Effector memory CD8-positive, alpha-beta T cell (primary cell): ENCODE data around the gene PLA1A.
"Not testable (repeated sequence)": the region's sequence is repeated elsewhere in the genome, so short reads cannot be mapped to it uniquely, and the experiment has no call there.

Source experiments
- ATAC-seq: fragments of 150-1000 bp; cut with Tn5 transposase; replicated peaks from 2 replicates; pipeline ENCODE4 v1.10.0; 2021; ENCODE audit warnings: mild to moderate bottlenecking, moderate library complexity
- DNase-seq, 3 experiments: peaks; one replicate each; pipeline ENCODE4 v3.0.0; 2021
- H3K27ac Mint-ChIP-seq, 2 donors: one replicate each; pipeline ENCODE4 v1.8.0; 2022; ENCODE audit warnings: mild to moderate bottlenecking in 2 of 2, mixed read lengths in 2 of 2, moderate library complexity in 2 of 2
- H3K27me3 Mint-ChIP-seq, 2 donors: one replicate each; pipeline ENCODE4 v1.8.0; 2022; ENCODE audit warnings: mixed read lengths in 2 of 2
- H3K36me3 Mint-ChIP-seq: one replicate; pipeline ENCODE4 v1.8.0; 2022; ENCODE audit warnings: mild to moderate bottlenecking, moderate library complexity, mixed read lengths; ENCODE audit not compliant: insufficient read depth
- H3K4me1 Mint-ChIP-seq, 2 donors: one replicate each; pipeline ENCODE4 v1.8.0; 2022; ENCODE audit warnings: low read depth in 2 of 2, mixed read lengths in 2 of 2
- H3K4me3 Mint-ChIP-seq, 2 donors: one replicate each; pipeline ENCODE4 v1.8.0; 2022; ENCODE audit warnings: mild to moderate bottlenecking in 2 of 2, mixed read lengths in 2 of 2, moderate library complexity in 2 of 2
- H3K9me3 Mint-ChIP-seq, 2 donors: one replicate each; pipeline ENCODE4 v1.8.0; 2022; ENCODE audit warnings: mixed read lengths in 2 of 2

Gene PLA1A

GRCh38 chr3:119586733-119587172, 10.9 kb upstream of the PLA1A start:
- Mint-ChIP-seq H3K36me3 (peaks cover 3% of the 10 kb centered on the region), H3K27ac (no peak overlapping the region), H3K9me3 (no peaks in the 10 kb centered on the region), H3K27me3 (peaks cover 0 to 16% of the 10 kb centered on the region in 2 donors), H3K4me1 (peaks cover 0 to 3% of the 10 kb centered on the region in 2 donors), H3K4me3 (no peak overlapping the region)
- no peak for ATAC-seq
- no peak for DNase-seq

GRCh38 chr3:119588112-119588511, 9.6 kb upstream of the PLA1A start:
- ATAC-seq (no peak), DNase-seq (no peak)
- H3K36me3 Mint-ChIP-seq = no peaks in the 10 kb centered on the region
- H3K4me1 Mint-ChIP-seq = no peaks in the 10 kb centered on the region
- peaks cover 0 to 16% of the 10 kb centered on the region in 2 donors for H3K27me3 Mint-ChIP-seq
- H3K27ac Mint-ChIP-seq = no peak overlapping the region
- no peak overlapping the region for H3K4me3 Mint-ChIP-seq
- no peaks in the 10 kb centered on the region for H3K9me3 Mint-ChIP-seq

GRCh38 chr3:119589102-119589773, 8.4 kb upstream of the PLA1A start:
- no peak for DNase-seq
- H3K9me3 Mint-ChIP-seq = no peaks in the 10 kb centered on the region
- peaks cover 0 to 24% of the 10 kb centered on the region in 2 donors for H3K27me3 Mint-ChIP-seq
- no peaks in the 10 kb centered on the region for H3K4me1 Mint-ChIP-seq
- ATAC-seq = no peak
- no peak overlapping the region for H3K4me3 Mint-ChIP-seq
- no peaks in the 10 kb centered on the region for H3K36me3 Mint-ChIP-seq
- H3K27ac Mint-ChIP-seq = no peak overlapping the region

- no peaks in the 10 kb centered on the region for H3K36me3 Mint-ChIP-seq
Measured at GRCh38 chr3:119590706-119591105, 7.0 kb upstream of the PLA1A start.

GRCh38 chr3:119592861-119593260, 4.8 kb upstream of the PLA1A start:
- Mint-ChIP-seq H3K4me1 (no peaks in the 10 kb centered on the region), H3K36me3 (no peaks in the 10 kb centered on the region), H3K27ac (no peak overlapping the region), H3K27me3 (peaks cover 0 to 24% of the 10 kb centered on the region in 2 donors), H3K9me3 (no peaks in the 10 kb centered on the region), H3K4me3 (no peak overlapping the region)
- DNase-seq (no peak), ATAC-seq (no peak)

More at GRCh38 chr3:119590706-119591105, 7.0 kb upstream of the PLA1A start:
- Mint-ChIP-seq H3K27me3 (peaks cover 0 to 24% of the 10 kb centered on the region in 2 donors), H3K9me3 (no peaks in the 10 kb centered on the region), H3K27ac (no peak overlapping the region), H3K4me3 (no peak overlapping the region), H3K4me1 (no peaks in the 10 kb centered on the region)
- DNase-seq = no peak
- no peak for ATAC-seq

GRCh38 chr3:119594066-119594465, 3.6 kb upstream of the PLA1A start:
- ATAC-seq (no peak), DNase-seq (no peak)
- H3K9me3 Mint-ChIP-seq = no peaks in the 10 kb centered on the region
- no peaks in the 10 kb centered on the region for H3K36me3 Mint-ChIP-seq
- H3K4me3 Mint-ChIP-seq = no peak overlapping the region
- no peak overlapping the region for H3K27ac Mint-ChIP-seq
- H3K4me1 Mint-ChIP-seq = no peaks in the 10 kb centered on the region
- peaks cover 0 to 23% of the 10 kb centered on the region in 2 donors for H3K27me3 Mint-ChIP-seq

GRCh38 chr3:119594929-119595328, 2.8 kb upstream of the PLA1A start:
- not testable (repeated sequence) for DNase-seq, H3K4me3 Mint-ChIP-seq, ATAC-seq, H3K36me3 Mint-ChIP-seq, H3K4me1 Mint-ChIP-seq, H3K9me3 Mint-ChIP-seq, H3K27ac Mint-ChIP-seq
- H3K27me3 Mint-ChIP-seq = peaks cover 0 to 14% of the 10 kb centered on the region in 2 donors

- no peak overlapping the region for H3K4me3 Mint-ChIP-seq
- DNase-seq (no peak), ATAC-seq (no peak)
- H3K36me3 Mint-ChIP-seq = no peaks in the 10 kb centered on the region
- no peaks in the 10 kb centered on the region for H3K4me1 Mint-ChIP-seq
- no peaks in the 10 kb centered on the region for H3K9me3 Mint-ChIP-seq
- no peak overlapping the region for H3K27ac Mint-ChIP-seq
- H3K27me3 Mint-ChIP-seq = peaks cover 0 to 8% of the 10 kb centered on the region in 2 donors
Measured at GRCh38 chr3:119595639-119596334, 1.9 kb upstream of the PLA1A start.

GRCh38 chr3:119596398-119596797, 1.3 kb upstream of the PLA1A start:
- no peak overlapping the region for H3K4me3 Mint-ChIP-seq
- peaks cover 0 to 8% of the 10 kb centered on the region in 2 donors for H3K27me3 Mint-ChIP-seq
- H3K4me1 Mint-ChIP-seq = no peaks in the 10 kb centered on the region

GRCh38 chr3:119598410-119599098, 869 bp downstream of the PLA1A start:
- DNase-seq = no peak
- Mint-ChIP-seq H3K9me3 (no peaks in the 10 kb centered on the region), H3K4me3 (no peak overlapping the region), H3K27ac (no peak overlapping the region), H3K4me1 (no peaks in the 10 kb centered on the region), H3K36me3 (no peaks in the 10 kb centered on the region), H3K27me3 (peaks cover 0 to 4% of the 10 kb centered on the region in 2 donors)
- no peak for ATAC-seq

More at GRCh38 chr3:119596398-119596797, 1.3 kb upstream of the PLA1A start:
- H3K27ac Mint-ChIP-seq = no peak overlapping the region
- no peaks in the 10 kb centered on the region for H3K9me3 Mint-ChIP-seq
- no peaks in the 10 kb centered on the region for H3K36me3 Mint-ChIP-seq
- ATAC-seq = no peak
- DNase-seq = no peak

GRCh38 chr3:119599558-119600174, 2.0 kb downstream of the PLA1A start:
- Mint-ChIP-seq H3K27ac (peak overlapping the region in 1 of 2 donors; percentile 32), H3K4me3 (no peak overlapping the region), H3K9me3 (no peaks in the 10 kb centered on the region), H3K4me1 (no peaks in the 10 kb centered on the region), H3K36me3 (no peaks in the 10 kb centered on the region), H3K27me3 (no peaks in the 10 kb centered on the region)
- ATAC-seq (no peak), DNase-seq (no peak)

GRCh38 chr3:119600732-119601131, 3.0 kb downstream of the PLA1A start:
- DNase-seq (no peak), ATAC-seq (peak; percentile 56)
- H3K27me3 Mint-ChIP-seq = no peaks in the 10 kb centered on the region
- H3K27ac Mint-ChIP-seq = no peak overlapping the region
- H3K9me3 Mint-ChIP-seq = no peaks in the 10 kb centered on the region
- no peaks in the 10 kb centered on the region for H3K36me3 Mint-ChIP-seq
- no peak overlapping the region for H3K4me3 Mint-ChIP-seq
- H3K4me1 Mint-ChIP-seq = no peaks in the 10 kb centered on the region

- Mint-ChIP-seq H3K9me3 (no peaks in the 10 kb centered on the region), H3K4me3 (no peak overlapping the region), H3K4me1 (no peaks in the 10 kb centered on the region), H3K27ac (no peak overlapping the region), H3K36me3 (no peaks in the 10 kb centered on the region), H3K27me3 (no peaks in the 10 kb centered on the region)
- DNase-seq = no peak
- ATAC-seq = no peak
Measured at GRCh38 chr3:119601154-119601553, 3.5 kb downstream of the PLA1A start.
